ENCODE data around the gene CFAP61.

Gene CFAP61

DNA sequence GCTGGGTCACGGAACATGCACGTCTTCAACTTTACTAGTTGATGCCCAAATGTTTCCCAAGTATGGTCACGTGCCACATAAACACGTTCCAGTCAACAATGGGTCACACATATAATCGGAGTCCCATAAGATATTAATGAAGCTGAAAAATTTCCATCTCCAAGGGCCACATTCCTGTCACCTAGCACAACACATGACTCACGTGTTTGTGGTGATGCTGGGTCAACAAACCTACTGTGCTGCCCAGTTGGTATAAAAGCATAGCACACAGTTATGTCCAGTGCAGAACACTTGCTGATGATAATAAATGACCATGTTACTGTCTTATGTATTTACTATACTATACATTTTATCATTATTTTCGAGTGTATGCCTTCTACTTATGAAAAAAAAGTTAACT is 247.6 kb downstream of the CFAP61 start:
- DNase-seq (ENCODE audit: low spot score) (no peak), ATAC-seq (ENCODE audit: low read depth) (no peak)
- Histone ChIP-seq H3K27me3 (ENCODE audit: insufficient read depth, poor library complexity, severe bottlenecking) (no peaks in the 10 kb centered on the region), H3K4me3 (ENCODE audit: severe bottlenecking) (no peak overlapping the region), H3K36me3 (ENCODE audit: low read depth) (no peaks in the 10 kb centered on the region), H3K4me1 (ENCODE audit: insufficient read depth, poor library complexity, severe bottlenecking) (no peaks in the 10 kb centered on the region), H3K9me3 (ENCODE audit: severe bottlenecking) (no peaks in the 10 kb centered on the region), H3K27ac (ENCODE audit: poor library complexity, severe bottlenecking) (no peak overlapping the region)
- TF ChIP-seq, protein P1, sequence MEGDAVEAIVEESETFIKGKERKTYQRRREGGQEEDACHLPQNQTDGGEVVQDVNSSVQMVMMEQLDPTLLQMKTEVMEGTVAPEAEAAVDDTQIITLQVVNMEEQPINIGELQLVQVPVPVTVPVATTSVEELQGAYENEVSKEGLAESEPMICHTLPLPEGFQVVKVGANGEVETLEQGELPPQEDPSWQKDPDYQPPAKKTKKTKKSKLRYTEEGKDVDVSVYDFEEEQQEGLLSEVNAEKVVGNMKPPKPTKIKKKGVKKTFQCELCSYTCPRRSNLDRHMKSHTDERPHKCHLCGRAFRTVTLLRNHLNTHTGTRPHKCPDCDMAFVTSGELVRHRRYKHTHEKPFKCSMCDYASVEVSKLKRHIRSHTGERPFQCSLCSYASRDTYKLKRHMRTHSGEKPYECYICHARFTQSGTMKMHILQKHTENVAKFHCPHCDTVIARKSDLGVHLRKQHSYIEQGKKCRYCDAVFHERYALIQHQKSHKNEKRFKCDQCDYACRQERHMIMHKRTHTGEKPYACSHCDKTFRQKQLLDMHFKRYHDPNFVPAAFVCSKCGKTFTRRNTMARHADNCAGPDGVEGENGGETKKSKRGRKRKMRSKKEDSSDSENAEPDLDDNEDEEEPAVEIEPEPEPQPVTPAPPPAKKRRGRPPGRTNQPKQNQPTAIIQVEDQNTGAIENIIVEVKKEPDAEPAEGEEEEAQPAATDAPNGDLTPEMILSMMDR (IDR thresholded peaks at IDR 0.05; ENCODE audit: poor library complexity, severe bottlenecking), result no peak

DNA sequence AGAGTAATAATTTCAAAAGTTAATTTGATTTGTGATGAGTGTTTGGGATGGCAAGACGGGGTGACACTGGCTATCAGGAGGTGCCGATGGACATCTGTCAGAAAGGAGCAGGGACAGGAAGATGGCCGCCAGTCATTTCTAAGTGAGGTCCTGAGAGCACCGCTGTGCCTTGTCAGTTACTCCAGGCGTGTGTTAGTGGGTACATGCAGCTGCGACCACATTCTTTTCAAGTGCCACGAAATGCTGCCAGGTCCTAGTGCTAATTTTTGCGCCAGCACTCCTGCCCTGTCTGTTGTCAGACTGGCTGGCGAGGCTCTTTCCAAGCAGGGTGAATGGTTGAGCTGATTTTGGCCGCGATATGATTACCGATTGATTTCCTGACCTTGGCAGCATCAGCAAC is 251.0 kb downstream of the CFAP61 start:
- Histone ChIP-seq H3K4me1 (ENCODE audit: insufficient read depth, poor library complexity, severe bottlenecking) (no peaks in the 10 kb centered on the region), H3K36me3 (ENCODE audit: low read depth) (no peaks in the 10 kb centered on the region), H3K4me3 (ENCODE audit: severe bottlenecking) (no peak overlapping the region), H3K27me3 (ENCODE audit: insufficient read depth, poor library complexity, severe bottlenecking) (peaks cover 8% of the 10 kb centered on the region), H3K27ac (ENCODE audit: poor library complexity, severe bottlenecking) (no peak overlapping the region), H3K9me3 (ENCODE audit: severe bottlenecking) (no peaks in the 10 kb centered on the region)
- DNase-seq (ENCODE audit: low spot score) (no peak), ATAC-seq (ENCODE audit: low read depth) (no peak)
- TF ChIP-seq, protein P1 (IDR thresholded peaks at IDR 0.05; ENCODE audit: poor library complexity, severe bottlenecking), result no peak

DNA sequence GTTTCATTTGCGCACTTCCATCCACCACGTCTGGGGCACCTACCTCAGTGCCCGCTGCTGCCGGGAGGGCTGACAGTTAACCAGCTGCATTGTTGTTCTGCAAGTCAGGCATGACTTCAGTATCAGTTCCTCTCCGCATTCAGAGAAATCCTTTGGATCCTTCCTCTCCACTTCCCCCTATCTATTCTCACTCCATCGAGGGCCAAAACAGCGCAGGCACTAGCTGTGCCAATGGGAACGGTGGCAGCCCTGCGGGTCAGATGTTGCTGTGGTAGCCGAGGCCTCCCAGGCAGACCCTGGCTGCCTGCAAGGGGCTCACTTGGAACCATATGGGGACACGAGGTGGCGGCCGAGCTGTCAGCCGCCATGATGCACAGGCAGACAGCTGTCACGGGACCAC is 251.4 kb downstream of the CFAP61 start:
- H3K27me3 ChIP-seq (ENCODE audit: insufficient read depth, poor library complexity, severe bottlenecking), result peaks cover 8% of the 10 kb centered on the region
- no peak overlapping the region for H3K4me3 ChIP-seq (ENCODE audit: severe bottlenecking)
- H3K27ac ChIP-seq (ENCODE audit: poor library complexity, severe bottlenecking), result no peak overlapping the region
- TF ChIP-seq, protein P1 (IDR thresholded peaks at IDR 0.05; ENCODE audit: poor library complexity, severe bottlenecking), result no peak
- H3K36me3 ChIP-seq (ENCODE audit: low read depth), result no peaks in the 10 kb centered on the region
- no peaks in the 10 kb centered on the region for H3K4me1 ChIP-seq (ENCODE audit: insufficient read depth, poor library complexity, severe bottlenecking)
- no peaks in the 10 kb centered on the region for H3K9me3 ChIP-seq (ENCODE audit: severe bottlenecking)
- DNase-seq (ENCODE audit: low spot score), result no peak
- no peak for ATAC-seq (ENCODE audit: low read depth)

DNA sequence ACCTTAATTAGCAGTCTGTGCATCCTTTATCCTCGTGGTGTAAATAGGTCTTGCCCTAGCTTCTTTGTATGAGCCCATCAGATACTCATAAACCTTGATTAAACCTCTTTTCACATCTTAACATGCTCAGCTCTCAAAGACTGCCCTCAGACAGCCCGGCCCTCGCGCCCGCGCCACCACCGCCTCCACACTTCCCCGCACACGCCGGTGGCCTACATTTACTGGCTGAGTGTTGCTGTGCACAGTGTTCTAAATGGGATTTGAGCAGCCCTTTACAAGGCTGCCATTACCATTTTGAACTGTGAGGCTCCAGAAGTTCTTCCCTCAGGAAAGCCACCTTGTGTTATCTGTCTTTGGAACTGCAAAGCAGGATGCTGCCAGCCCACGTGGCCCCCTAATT is 252.6 kb downstream of the CFAP61 start:
- no peak for DNase-seq (ENCODE audit: low spot score)
- peaks cover 17% of the 10 kb centered on the region for H3K27me3 ChIP-seq (ENCODE audit: insufficient read depth, poor library complexity, severe bottlenecking)
- H3K4me1 ChIP-seq (ENCODE audit: insufficient read depth, poor library complexity, severe bottlenecking), result no peaks in the 10 kb centered on the region
- ATAC-seq (ENCODE audit: low read depth), result no peak
- H3K4me3 ChIP-seq (ENCODE audit: severe bottlenecking), result no peak overlapping the region
- TF ChIP-seq, protein P1 (IDR thresholded peaks at IDR 0.05; ENCODE audit: poor library complexity, severe bottlenecking), result no peak
- no peak overlapping the region for H3K27ac ChIP-seq (ENCODE audit: poor library complexity, severe bottlenecking)
- H3K9me3 ChIP-seq (ENCODE audit: severe bottlenecking), result no peaks in the 10 kb centered on the region
- no peaks in the 10 kb centered on the region for H3K36me3 ChIP-seq (ENCODE audit: low read depth)

DNA sequence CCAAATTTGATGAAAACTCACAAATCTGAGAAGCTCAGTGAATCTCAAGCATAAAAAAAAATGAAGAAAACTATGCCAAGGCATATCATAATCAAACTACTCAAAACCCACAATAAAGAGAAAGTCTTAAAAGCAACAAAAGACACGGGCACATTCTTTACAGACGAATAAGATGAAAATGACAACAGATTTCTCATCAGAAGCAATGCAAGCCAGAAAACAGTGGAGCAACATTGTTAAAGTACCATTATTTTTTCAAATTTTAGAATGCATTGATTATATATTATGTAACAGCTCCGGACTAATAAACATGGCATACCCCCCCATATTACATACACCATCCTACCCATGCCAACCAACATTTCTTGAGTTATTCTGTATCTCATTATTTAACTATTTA is 260.2 kb downstream of the CFAP61 start:
- DNase-seq (ENCODE audit: low spot score) (no peak), ATAC-seq (ENCODE audit: low read depth) (no peak)
- Histone ChIP-seq H3K4me1 (ENCODE audit: insufficient read depth, poor library complexity, severe bottlenecking) (no peaks in the 10 kb centered on the region), H3K27ac (ENCODE audit: poor library complexity, severe bottlenecking) (no peak overlapping the region), H3K27me3 (ENCODE audit: insufficient read depth, poor library complexity, severe bottlenecking) (peaks cover 17% of the 10 kb centered on the region), H3K9me3 (ENCODE audit: severe bottlenecking) (no peaks in the 10 kb centered on the region), H3K4me3 (ENCODE audit: severe bottlenecking) (no peak overlapping the region), H3K36me3 (ENCODE audit: low read depth) (no peaks in the 10 kb centered on the region)
- TF ChIP-seq, protein P1 (IDR thresholded peaks at IDR 0.05; ENCODE audit: poor library complexity, severe bottlenecking), result no peak
